ENCODE data around the gene CHL1.

- TF ChIP-seq CTCF (IDR thresholded peaks at IDR 0.05; ENCODE audit: low read length) (no peak), EZH2 (optimal IDR thresholded peaks at IDR 0.05; ENCODE audit: low read depth, low read length) (no peak), EZH2phosphoT487 (IDR thresholded peaks at IDR 0.05; ENCODE audit: low read length) (no peak)
These were observed 142.8 kb downstream of the CHL1 start for GRCh38 chr3:339351-339750.

All from MM.1S (cell line).